Fibroblast of villous mesenchyme (primary cell): Measurements from ENCODE around the gene CFAP74. TPM values are rescaled to one million over a fixed set of nuclear protein-coding genes. Genes with fewer than 3 reads are reported as not detected.

Experiments
- DNase-seq: peaks from one replicate; pipeline ENCODE4 v3.0.0-alpha.2; 2010; ENCODE audit warnings: low read depth
- H3K4me3 ChIP-seq: 2 replicates; pipeline ENCODE4 v1.5.1; 2011; ENCODE audit warnings: low read depth, mild to moderate bottlenecking, low read length
- CTCF ChIP-seq: IDR thresholded peaks from 2 replicates; pipeline ENCODE4 v1.5.1; 2012; ENCODE audit warnings: low read depth, mild to moderate bottlenecking, low read length; ENCODE audit not compliant: insufficient read depth
- total RNA-seq: library from RNA; depleted of rRNA; stranded (reverse); fragments of >200 nt; gene quantifications from 2 replicates; pipeline ENCODE4 v1.2.3, GENCODE V29; 2012

Gene CFAP74
- total RNA-seq, 1 donor = not detected

- no peak for DNase-seq
- TF ChIP-seq CTCF = no peak
- H3K4me3 ChIP-seq = no peak overlapping the region
Measured at GRCh38 chr1:1968767-1969504, 34.6 kb downstream of the CFAP74 start.

GRCh38 chr1:1967879-1968278 lies 35.7 kb downstream of the CFAP74 start:
- H3K4me3 ChIP-seq = no peak overlapping the region
- no peak for TF ChIP-seq CTCF
- DNase-seq = no peak

- H3K4me3 ChIP-seq = no peak overlapping the region
- DNase-seq = no peak
- no peak for TF ChIP-seq CTCF
Measured at GRCh38 chr1:1967151-1967550, 36.4 kb downstream of the CFAP74 start.

- DNase-seq = no peak
- no peak for TF ChIP-seq CTCF
- no peak overlapping the region for H3K4me3 ChIP-seq
Measured at GRCh38 chr1:1966071-1966740, 37.4 kb downstream of the CFAP74 start.

GRCh38 chr1:1965546-1965945 lies 38.0 kb downstream of the CFAP74 start:
- TF ChIP-seq CTCF = no peak
- DNase-seq = no peak
- H3K4me3 ChIP-seq = no peak overlapping the region

- DNase-seq = no peak
- no peak for TF ChIP-seq CTCF
- no peak overlapping the region for H3K4me3 ChIP-seq
Measured at GRCh38 chr1:1964811-1965210, 38.8 kb downstream of the CFAP74 start.

GRCh38 chr1:1963570-1963969 lies 40.0 kb downstream of the CFAP74 start:
- H3K4me3 ChIP-seq = no peak overlapping the region
- no peak for TF ChIP-seq CTCF
- no peak for DNase-seq
